ENCODE measurements around the gene HDLBP. TPM values are rescaled to one million over a fixed set of nuclear protein-coding genes. Genes with fewer than 3 reads are reported as not detected.

Gene HDLBP
- total RNA-seq, 2 donors from 2014 or later, result 274 to 287 TPM

GRCh38 chr2:241237047-241237446, 78.4 kb downstream of the HDLBP start:
- H3K4me3 ChIP-seq, result no peak overlapping the region
- DNase-seq (ENCODE audit: low spot score), result no peak
- no peaks in the 10 kb centered on the region for H3K4me1 ChIP-seq
- H3K27me3 ChIP-seq, result no peaks in the 10 kb centered on the region
- H3K27ac ChIP-seq, result no peak overlapping the region
- no peak for TF ChIP-seq CTCF (IDR thresholded peaks at IDR 0.05)
- peaks cover 98% of the 10 kb centered on the region for H3K36me3 ChIP-seq
- H3K9me3 ChIP-seq, result no peaks in the 10 kb centered on the region

GRCh38 chr2:241235859-241236593, 79.4 kb downstream of the HDLBP start:
- Histone ChIP-seq H3K4me3 (no peak overlapping the region), H3K27ac (no peak overlapping the region), H3K4me1 (no peaks in the 10 kb centered on the region), H3K36me3 (peaks cover 98% of the 10 kb centered on the region), H3K9me3 (no peaks in the 10 kb centered on the region), H3K27me3 (no peaks in the 10 kb centered on the region)
- no peak for TF ChIP-seq CTCF (IDR thresholded peaks at IDR 0.05)
- no peak for DNase-seq (ENCODE audit: low spot score)

- no peak for DNase-seq (ENCODE audit: low spot score)
- peaks cover 98% of the 10 kb centered on the region for H3K36me3 ChIP-seq
Measured at GRCh38 chr2:241234962-241235740, 80.3 kb downstream of the HDLBP start.

GRCh38 chr2:241234066-241234790, 81.2 kb downstream of the HDLBP start:
- Histone ChIP-seq H3K4me1 (peaks cover 0 to 5% of the 10 kb centered on the region in 2 donors), H3K36me3 (peaks cover 98% of the 10 kb centered on the region), H3K27me3 (no peaks in the 10 kb centered on the region), H3K4me3 (no peak overlapping the region), H3K9me3 (no peaks in the 10 kb centered on the region), H3K27ac (no peak overlapping the region)
- TF ChIP-seq CTCF (IDR thresholded peaks at IDR 0.05), result no peak
- DNase-seq (ENCODE audit: low spot score), result no peak

More at GRCh38 chr2:241234962-241235740, 80.3 kb downstream of the HDLBP start:
- H3K4me3 ChIP-seq, result no peak overlapping the region
- no peak for TF ChIP-seq CTCF (IDR thresholded peaks at IDR 0.05)
- H3K27ac ChIP-seq, result no peak overlapping the region
- H3K9me3 ChIP-seq, result no peaks in the 10 kb centered on the region
- H3K27me3 ChIP-seq, result no peaks in the 10 kb centered on the region
- no peaks in the 10 kb centered on the region for H3K4me1 ChIP-seq

- H3K9me3 ChIP-seq, result no peaks in the 10 kb centered on the region
- H3K36me3 ChIP-seq, result peaks cover 98% of the 10 kb centered on the region
- no peak overlapping the region for H3K4me3 ChIP-seq
- no peaks in the 10 kb centered on the region for H3K27me3 ChIP-seq
- no peak for TF ChIP-seq CTCF (IDR thresholded peaks at IDR 0.05)
- H3K4me1 ChIP-seq, result peaks cover 0 to 18% of the 10 kb centered on the region in 2 donors
- DNase-seq (ENCODE audit: low spot score), result no peak
- H3K27ac ChIP-seq, result no peak overlapping the region
Measured at GRCh38 chr2:241232736-241233575, 82.5 kb downstream of the HDLBP start.
